ENCODE measurements around the gene TMEM115. TPM values are rescaled to one million over a fixed set of nuclear protein-coding genes. Genes with fewer than 3 reads are reported as not detected.
A peak's percentile ranks its signal among the peaks of the same experiment; 100 is the strongest.

Gene TMEM115
- total and polyA plus RNA-seq, 2 of the 13 experiments (the other 11 are each of a cell fraction or from before 2014, with no cell fraction given): 22.1 to 30.7 TPM

- TF ChIP-seq ZNF407 (CRISPR knock-in tag; IDR thresholded peaks at IDR 0.05; ENCODE audit: not compliant biosample characterization) (peak; percentile 68), GMEB2 (CRISPR knock-in tag; IDR thresholded peaks at IDR 0.05; ENCODE audit: low read depth) (peak; percentile 68), STAG1 (CRISPR knock-in tag; IDR thresholded peaks at IDR 0.05) (no peak), ZNF556 (CRISPR knock-in tag; IDR thresholded peaks at IDR 0.05; ENCODE audit: borderline replicate concordance) (peak; percentile 36; the same call in 1 of the 2 replicates), FOXC1 (CRISPR knock-in tag; IDR thresholded peaks at IDR 0.05; ENCODE audit: borderline replicate concordance) (peak; percentile 59; the same call in 1 of the 2 replicates), CENPT (CRISPR knock-in tag; IDR thresholded peaks at IDR 0.05; ENCODE audit: low read depth) (0 out of 2 replicates have a peak, but pooled peaks have one; percentile 60), ZNF740 (CRISPR knock-in tag; IDR thresholded peaks at IDR 0.05) (no peak), ZNF256 (CRISPR knock-in tag; conservative IDR thresholded peaks at IDR 0.05) (peak; percentile 77; the same call in 1 of the 2 replicates), ZNF317 (CRISPR knock-in tag; IDR thresholded peaks at IDR 0.05) (peak; percentile 69; the same call in 1 of the 2 replicates), ZBTB42 (CRISPR knock-in tag; IDR thresholded peaks at IDR 0.05) (peak; percentile 53; the same call in 1 of the 2 replicates), THAP7 (CRISPR knock-in tag; IDR thresholded peaks at IDR 0.05) (no peak), ZNF576 (CRISPR knock-in tag; IDR thresholded peaks at IDR 0.05) (no peak), HIC2 (CRISPR knock-in tag; IDR thresholded peaks at IDR 0.05; ENCODE audit: low read depth) (peak; percentile 51; the same call in 1 of the 2 replicates), ZNF274 (CRISPR knock-in tag; IDR thresholded peaks at IDR 0.05) (peak; percentile 72; the same call in 1 of the 2 replicates)
These were observed at the start of gene TMEM115 (continued) for GRCh38 chr3:50358911-50359759.

All from HepG2 (cell line).